NOMO-1 treated with dmso at 0.1 percent for 144 hours (cell line): Measurements from ENCODE around the gene NUDT21.

Source experiments
- DNase-seq: peaks from one replicate; lab custom pipeline; 2025; ENCODE audit not compliant: unreplicated experiment; lab: John Stamatoyannopoulos, UW

Gene NUDT21

DNA sequence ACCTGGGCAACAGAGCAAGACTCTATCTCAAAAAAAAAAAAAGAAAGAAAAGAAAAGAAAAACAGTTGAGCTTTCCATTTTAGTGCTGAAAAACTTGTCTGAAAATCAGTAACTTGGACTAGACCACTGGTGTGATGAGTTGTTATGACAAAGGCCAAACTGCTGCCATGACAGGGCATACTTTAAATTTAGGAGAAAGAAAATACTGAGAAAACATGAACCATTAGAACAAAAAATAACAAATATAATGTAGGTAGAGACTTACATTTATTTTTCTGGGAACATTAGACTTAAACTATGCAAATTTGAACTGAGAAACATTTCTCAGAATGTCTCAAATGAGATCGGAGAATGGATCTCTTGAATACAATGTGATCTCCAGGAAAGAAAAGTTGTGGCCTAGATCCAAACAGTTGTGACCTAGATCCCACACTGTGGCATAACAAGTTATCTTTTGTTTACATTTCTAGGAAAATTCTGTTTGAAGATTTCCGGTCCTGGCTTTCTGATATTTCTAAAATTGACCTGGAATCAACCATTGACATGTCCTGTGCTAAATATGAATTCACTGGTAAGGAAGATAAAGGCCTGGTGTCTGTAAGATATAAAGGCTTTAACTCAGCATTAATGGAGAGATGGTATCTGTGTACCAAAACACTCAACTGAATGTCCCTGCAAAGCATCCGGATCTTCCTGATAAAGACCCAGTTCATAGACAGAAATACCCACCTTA lies 11.1 kb upstream of the NUDT21 start:
- no peak for DNase-seq

DNA sequence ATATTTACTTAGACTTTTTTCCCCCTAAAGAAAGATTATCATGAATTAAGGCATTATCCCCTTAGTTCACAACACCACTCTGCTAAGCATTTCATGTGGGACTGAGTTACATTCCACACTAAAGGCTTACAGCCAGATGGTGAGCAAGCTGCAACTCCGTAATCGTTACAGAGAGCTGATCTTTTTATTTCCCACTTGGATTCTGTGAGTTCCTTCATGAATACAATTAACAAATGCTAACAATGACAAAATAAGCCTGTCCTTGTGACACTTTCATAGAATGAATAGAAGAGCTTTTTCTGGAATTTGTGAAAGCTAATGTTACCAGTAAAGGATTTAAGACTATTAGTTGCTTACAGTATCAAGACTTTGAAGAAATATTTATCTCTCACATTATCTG lies 9.0 kb upstream of the NUDT21 start:
- DNase-seq: no peak

DNA sequence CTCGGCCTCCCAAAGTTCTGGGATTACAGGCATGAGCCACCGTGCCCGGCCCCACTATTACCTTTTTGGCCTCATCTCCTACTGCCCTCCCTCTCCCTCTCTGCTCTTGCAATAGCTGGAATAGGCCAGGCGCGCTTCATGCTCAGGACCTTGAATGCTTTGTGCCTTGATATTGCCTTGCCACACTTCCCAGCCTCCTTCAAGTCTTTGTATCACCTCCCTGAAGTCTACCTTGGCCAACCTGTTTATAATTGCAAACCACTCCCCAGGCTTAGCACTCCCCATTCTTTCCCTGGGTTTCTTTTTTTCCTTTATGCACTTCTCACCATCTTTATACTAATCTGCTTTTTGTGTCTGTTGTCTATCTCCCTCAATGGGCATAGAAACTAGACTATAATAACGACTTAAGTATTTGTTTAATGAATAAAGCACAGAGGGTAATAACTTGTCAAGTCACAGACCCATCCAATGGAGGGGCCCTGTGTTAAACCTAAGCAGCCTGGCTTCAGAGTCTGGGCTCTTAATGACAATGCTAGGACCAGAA lies 6.9 kb upstream of the NUDT21 start:
- no peak for DNase-seq

DNA sequence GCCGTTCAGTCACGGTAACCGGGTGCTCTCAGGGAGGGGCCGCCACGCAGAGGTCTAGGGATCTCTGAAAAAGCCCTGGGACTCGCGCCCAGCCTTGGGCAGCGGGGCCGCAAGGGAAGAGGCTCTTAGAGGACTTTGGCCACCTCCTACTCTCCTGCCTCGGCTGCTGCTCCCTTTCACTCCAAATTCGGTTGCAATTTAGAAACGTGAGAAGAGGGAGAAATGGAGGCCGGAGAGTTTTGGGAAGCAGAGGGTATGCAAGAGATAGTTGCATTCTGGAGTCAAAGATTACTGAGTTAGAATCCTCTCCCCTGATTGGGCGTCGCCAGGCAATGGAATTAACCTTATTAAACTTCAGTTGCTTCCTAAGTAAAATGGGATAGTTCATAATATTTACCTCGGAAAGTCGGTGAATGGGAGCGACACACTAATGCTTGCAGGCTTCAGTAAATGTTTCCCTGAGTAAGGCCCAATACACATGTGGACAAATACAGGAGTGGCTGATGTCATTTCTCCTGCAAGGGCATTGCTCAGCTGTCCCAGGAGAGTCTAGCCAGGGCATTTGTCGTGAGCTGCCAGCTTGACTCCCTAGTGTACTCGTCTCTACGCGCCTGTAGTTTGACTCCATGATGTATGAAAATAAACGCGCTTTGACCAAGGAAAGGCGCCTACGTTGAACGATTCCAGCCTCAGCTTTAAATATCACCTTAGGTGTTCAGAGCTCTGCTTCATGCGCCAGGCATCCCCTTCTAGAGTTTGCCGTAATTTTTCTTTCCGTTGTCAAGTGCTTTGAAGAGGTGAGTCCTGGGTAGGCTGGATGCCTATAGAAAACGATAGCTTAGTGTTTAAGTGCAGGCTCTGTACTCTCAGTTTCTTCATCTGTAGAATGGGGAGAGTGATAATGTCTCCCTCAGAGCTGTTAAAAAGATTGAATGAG lies 889 bp upstream of the NUDT21 start:
- DNase-seq: no peak

DNA sequence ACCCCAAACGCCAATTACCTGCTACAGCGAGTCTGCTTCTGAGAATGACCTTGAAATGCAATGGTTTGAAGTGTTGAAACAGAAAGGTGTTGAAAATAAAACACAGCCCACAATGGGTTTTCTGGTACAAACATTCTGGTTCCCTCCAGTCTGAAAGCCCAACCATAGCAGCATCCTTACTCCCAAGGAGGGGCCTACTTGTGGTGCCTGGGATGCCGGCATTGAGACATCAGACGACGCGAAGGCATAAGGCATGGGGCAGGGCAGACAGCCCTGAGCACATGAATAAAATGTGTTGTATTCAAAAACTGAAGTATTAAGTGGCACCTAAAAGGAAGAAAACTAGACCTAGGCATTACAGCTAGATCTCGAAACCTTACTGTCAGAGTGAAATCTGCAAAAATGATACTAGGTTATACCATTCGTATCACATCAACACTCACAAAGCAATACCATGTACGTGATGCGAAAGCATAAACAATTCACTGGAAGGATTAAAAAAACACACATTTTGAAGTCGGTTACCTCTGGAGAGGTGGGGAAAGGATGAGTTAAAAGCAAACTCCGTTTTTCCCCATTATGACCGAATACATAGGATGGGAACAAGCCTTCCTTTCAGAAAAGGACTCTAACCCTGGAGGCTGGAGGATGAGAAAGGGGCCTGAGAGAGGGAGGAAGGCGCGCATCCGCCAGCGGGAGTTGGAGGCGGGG lies 702 bp downstream of the NUDT21 start:
- DNase-seq: no peak

DNA sequence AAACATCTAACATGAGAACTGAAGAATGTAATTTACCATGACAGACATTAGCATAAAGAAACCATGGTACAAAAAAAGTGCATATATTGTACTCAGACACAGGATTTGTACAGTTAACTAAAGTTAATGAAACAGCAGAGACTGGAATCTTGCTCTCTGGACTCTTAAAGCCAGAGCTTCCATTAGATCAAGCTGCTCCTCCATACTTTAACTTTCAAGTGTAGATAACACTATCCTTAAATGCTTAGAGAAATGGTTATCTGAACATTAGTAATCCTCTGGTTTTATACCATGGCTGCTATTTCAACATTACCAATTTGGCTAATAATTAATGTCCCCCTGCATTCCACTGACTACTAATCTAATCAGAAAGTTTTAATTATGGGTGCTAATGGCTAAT lies 3.1 kb downstream of the NUDT21 start:
- DNase-seq: no peak

DNA sequence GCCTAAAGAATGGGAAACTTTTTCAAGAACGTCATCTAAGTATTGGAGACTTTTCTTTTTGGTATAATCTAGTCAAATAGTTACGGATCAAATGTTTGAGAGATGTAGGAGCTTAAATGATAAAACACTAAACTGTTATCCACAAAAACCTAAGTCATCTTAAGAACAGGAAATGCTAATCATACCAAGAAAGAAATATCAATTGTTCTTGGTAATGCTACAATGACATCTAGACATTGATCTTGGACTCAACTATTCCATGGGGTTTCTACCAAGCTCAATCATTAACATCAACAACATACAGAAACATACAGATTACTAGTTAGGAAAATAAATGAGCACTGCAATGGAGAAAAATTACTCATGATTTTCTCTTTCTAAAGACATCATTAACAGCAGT lies 3.8 kb downstream of the NUDT21 start:
- DNase-seq: no peak

DNA sequence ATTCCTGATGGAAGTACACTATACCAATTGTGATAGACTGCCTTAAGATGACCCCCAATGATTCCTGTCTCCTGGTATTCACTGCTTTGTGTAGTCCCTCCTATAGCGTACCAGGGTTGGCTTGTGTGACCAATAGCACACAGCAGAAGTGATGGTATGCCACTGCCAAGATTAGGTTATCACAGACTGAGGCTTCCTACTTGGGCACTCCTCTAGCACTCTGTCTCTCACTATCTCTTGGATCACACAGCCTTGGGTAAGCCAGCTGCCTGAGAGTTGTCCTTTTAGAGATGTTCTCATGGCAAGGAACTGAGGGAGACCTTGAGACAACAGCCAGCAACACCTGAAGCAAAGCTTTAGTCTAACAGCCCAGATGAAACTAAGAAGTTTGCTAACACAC lies 13.1 kb downstream of the NUDT21 start:
- no peak for DNase-seq

DNA sequence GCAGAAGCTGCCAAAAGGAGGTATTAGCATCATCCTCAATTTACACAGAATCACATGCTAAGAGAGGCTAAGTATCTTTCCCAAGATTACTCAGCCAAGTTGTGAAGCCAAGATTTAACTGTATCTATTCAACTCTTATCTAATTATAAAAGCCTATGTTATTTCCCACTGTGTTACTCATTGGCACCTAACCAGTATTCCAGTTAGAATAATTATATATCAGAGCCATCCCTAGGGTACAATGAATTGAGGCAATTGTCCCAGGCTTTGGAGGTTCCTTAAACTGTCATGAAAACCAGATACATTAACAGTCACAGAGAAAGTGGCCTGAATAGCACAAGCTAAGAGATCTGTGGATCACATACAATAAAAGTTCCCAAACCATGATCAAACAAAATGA lies 14.9 kb downstream of the NUDT21 start:
- DNase-seq: no peak

DNA sequence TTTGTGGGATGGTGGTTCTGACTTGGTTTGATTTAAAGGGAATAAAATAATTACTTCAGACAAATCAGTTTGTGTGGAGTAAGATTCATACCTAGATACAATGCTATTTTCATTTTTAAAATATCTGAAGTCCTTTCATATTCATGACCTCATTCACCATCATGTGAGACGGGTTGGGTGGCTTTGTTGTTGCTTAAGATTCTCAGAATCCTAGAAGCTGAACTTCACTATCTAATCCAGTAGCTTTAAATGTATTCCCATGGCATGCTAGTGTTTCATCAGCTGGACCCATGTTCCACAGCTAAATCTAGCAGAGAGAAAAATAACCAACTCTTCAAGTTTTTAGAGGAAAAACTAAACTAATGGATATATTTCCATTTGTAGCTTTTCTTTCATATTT lies 23.0 kb downstream of the NUDT21 start:
- DNase-seq: no peak

DNA sequence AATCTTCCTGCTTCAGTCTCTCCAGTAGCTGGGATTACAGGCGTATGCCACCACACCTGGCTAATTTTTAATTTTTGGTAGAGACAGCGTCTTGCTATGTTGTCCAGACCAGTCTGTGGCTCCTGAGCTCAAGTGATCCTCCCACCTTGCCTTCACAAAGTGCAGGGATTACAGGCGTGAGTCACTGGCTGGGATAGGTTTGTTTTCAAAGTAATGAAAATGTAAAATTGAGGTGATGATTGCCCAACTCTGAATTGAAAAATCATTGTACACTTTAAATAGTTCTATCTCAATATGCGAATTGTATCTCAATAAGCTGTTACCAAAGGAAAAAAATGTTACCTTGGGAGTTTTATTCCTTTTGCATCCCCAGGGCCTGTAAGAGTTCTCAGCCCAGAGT lies 24.5 kb downstream of the NUDT21 start:
- DNase-seq: no peak

DNA sequence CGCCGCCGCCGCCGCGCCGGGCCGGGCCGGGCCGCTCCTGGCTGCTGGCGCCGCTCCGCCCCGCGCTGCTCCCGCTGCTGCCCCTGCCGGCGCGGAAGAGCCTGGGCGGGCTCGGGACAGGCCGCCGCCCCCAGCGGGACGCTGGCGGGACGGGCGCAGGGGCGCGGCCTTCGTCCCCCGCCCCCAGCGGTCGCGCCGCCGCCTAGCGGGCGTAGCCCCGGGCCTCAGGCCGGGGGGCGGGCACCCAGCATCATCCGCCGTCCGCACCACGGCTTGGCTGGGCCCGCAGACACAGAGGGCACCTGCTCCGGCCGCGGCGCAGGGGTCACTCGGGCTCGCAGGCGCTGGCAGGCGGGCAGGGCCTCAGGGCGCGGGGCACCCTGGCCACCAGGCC lies 25.7 kb downstream of the NUDT21 start, which contains the start of gene AMFR:
AMFR (minus strand) TSS at position 107 of the 394 bp plus-strand sequence. CDS start 218 bp downstream, outside the sequence.
- DNase-seq: peak; percentile 61

DNA sequence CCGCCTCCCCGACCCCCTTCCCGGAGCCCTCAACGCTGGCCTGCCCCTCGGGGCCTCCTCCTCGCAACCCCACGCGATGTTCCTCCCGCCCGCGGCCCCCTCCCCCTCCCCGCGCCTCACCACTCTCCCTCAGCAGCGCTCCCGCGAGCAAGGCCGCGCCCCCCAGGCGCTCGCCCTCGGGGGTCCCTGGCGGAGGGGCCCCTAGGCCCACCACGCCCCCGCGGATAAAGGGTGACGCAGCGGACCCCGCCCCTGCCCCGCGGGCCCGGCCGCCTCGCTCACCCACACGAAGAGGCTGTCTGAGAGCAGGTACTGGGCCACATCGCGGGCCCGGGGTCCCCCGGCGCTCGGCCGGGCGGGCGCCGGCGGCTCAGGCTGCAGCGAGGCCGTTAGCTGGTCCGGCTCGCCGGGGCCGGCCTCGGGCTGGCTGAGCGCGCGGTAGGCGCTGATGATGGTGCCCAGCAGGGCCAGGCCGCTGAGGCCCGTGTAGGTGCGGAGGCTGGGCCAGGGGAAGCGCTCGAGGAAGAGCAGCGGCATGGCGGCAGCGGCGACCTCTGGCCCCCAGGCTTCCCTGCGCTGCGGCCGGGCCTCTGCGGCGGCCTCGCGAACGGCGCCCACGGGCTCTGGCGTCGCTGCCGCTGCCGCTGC lies 26.2 kb downstream of the NUDT21 start:
- no peak for DNase-seq

DNA sequence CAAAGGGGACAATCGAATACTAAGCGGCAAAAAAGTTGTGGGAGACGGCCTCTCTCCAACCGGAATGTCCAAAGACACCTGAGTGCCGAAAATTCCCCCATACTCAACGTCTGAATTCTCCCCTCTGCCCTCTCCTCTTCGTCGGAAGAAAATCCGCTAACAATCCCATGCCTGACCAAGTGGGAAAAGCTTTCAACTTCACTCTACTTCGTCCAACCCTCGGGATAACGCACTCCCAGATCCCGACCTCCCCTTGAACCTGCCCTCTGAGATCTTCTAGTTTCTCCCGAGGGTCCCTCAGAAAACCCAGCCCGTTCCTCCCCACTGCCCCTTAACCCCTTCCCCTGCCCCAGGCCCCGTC lies 26.7 kb downstream of the NUDT21 start:
- DNase-seq: no peak

DNA sequence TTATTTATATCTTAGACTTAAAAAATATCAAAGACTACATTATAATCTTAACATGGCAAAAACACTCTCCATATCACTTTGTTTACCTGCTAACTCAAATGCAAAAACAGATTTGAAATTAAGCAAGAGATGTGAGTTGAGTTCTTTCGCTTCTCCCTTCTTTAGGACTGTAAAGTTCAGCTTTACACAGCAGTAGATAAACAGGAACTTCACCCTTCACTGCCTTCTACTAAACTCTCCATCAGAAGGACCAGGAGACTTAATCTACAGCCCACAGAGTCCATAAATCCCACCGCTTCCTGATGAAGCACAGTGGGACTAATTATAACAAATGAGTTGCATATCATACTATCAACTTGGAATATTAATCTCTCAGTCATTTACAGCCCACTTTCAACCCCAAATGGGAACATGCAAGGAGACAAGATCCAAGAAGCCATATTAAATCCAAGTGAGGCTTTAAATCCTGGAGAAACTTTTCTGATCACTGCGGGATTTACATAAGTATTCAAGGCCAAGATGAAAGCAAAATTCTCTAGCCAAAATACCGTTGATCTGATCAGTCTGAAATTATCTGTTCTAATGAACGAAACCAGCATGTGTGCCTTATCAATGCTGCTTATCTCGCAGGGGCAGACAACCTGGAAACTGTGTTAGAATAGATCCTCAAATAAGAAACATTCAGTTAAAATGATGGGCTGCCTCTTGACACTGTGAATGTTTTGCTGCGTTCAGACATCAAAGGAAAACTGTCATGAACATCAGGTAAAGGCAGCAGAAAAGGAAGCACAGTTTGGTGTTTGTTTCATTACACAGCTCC lies 27.3 kb downstream of the NUDT21 start:
- peak; percentile 53 for DNase-seq

DNA sequence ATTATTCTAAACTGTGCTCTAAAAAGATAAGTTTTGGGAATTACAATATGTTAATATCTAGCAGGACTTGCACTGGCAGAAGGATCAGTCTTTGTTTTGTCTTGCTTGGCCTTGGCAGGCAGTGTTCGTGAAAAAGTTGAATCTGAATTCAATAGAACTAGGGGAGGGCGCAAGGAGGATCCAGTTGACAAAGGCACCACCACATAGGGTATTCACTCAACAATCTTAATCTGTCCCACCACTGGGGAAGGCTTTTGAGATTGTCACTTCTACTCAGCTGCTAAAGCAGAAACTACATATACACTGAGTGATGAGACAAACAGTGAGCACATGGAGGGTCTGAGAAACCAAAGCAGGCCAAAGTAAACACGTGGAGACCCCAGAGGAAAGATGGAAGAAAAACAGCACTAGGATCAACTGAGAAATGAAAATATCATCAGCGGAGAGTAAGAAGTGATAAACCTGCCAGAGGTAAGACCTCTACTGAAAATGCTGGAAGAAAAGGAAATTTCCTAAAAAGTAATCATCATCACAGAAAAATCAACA lies 28.2 kb downstream of the NUDT21 start:
- no peak for DNase-seq

DNA sequence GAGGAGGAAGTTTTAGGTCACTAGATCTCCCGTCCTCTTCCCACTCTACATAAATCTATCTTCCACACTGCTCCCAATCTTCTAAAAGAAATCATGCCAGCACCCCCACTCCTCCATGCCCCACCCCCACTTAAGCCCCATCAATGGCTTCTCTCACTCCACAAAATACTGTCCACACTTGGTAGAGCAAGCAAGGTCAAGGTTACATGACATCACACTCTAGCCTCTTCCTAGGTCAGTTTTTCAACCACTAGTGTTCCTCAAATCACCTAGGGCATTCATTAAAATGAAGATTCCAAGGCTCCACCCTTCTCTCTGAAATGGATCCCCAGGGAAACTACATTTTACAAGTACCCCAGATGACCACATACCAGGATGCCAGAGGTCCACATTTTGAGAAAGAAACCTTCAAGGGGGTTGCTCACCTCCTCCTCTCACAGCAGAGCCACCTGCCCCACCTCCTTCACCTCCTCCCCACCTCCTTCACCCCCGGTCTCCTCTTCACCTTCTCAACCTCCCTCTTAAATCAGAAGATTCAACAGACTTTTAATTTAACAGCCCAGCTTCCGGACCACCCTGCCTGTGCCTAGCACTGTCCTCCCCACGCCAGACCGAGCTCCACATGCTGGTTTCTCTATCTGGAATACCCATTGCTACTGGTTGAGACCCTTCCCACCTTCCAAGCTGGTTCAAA lies 29.0 kb downstream of the NUDT21 start:
- no peak for DNase-seq

DNA sequence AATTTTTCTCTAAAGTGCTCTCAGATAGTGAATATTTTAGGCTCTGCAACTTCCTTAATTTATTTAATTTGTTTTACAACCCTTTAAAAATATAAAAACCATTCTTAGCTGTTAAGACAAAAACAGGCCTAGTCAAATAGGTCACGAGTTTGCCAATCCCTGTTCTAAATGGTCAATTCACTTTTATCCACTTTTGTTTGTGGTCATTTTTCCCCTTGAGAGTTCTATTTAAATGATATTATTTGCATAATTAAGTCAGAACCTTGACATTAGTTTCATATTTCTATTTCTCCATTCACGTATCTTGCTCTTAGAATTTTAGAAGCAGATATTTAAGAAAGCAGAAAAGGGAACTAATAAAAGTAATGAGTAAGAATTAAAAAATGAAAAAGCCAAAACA lies 29.8 kb downstream of the NUDT21 start:
- no peak for DNase-seq

DNA sequence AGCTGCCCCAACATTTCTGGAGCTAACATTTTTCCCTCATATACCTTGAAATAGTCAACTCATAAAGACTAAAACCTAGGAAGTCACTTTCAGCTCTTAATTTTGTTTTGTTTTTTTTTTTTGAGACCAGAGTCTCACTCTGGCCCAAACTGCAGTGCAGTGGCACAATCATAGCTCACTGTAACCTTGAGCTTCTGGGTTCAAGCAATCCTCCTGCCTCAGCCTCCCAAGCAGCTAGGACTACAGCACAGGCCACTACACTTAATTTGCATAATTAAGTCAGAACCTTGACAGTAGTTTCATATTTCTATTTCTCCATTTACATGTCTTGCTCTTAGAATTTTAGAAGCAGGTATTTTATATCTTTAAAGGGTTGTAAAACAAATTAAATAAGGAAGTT lies 30.5 kb downstream of the NUDT21 start:
- no peak for DNase-seq
